ENCODE measurements around the gene DNAJB5.
"Not testable (repeated sequence)": the region's sequence is repeated elsewhere in the genome, so short reads cannot be mapped to it uniquely, and the experiment has no call there.

Gene DNAJB5

GRCh38 chr9:35001285-35001677 lies 11.7 kb downstream of the DNAJB5 start:
- DNase-seq: no peak

GRCh38 chr9:35001803-35002502 lies 12.4 kb downstream of the DNAJB5 start:
- no peak for DNase-seq

GRCh38 chr9:35002623-35003022 lies 13.1 kb downstream of the DNAJB5 start:
- DNase-seq: no peak

- DNase-seq: not testable (repeated sequence)
Measured at GRCh38 chr9:35004299-35004698, 14.8 kb downstream of the DNAJB5 start.

GRCh38 chr9:35010351-35010958 lies 20.9 kb downstream of the DNAJB5 start:
- no peak for DNase-seq

- DNase-seq: no peak
Measured at GRCh38 chr9:35014517-35014916, 25.0 kb downstream of the DNAJB5 start.

GRCh38 chr9:35023443-35023842 lies 33.9 kb downstream of the DNAJB5 start:
- not testable (repeated sequence) for DNase-seq

- no peak for DNase-seq
Measured at GRCh38 chr9:35026671-35027070, 37.1 kb downstream of the DNAJB5 start.

- no peak for DNase-seq
Measured at GRCh38 chr9:35027374-35027773, 37.8 kb downstream of the DNAJB5 start.

- no peak for DNase-seq
Measured at GRCh38 chr9:35027860-35028259, 38.3 kb downstream of the DNAJB5 start.

GRCh38 chr9:35028341-35028740 lies 38.8 kb downstream of the DNAJB5 start:
- DNase-seq: no peak

GRCh38 chr9:35029241-35029640 lies 39.7 kb downstream of the DNAJB5 start:
- DNase-seq: no peak

- DNase-seq: peak; percentile 18
Measured at GRCh38 chr9:35029852-35030251, 40.3 kb downstream of the DNAJB5 start.

GRCh38 chr9:35033101-35033500 lies 43.6 kb downstream of the DNAJB5 start:
- no peak for DNase-seq

GRCh38 chr9:35035851-35036701 lies 46.5 kb downstream of the DNAJB5 start:
- no peak for DNase-seq

- DNase-seq: no peak
Measured at GRCh38 chr9:35042081-35042604, 52.6 kb downstream of the DNAJB5 start.

GRCh38 chr9:35042891-35043545 lies 53.5 kb downstream of the DNAJB5 start:
- no peak for DNase-seq

- no peak for DNase-seq
Measured at GRCh38 chr9:35044071-35044470, 54.5 kb downstream of the DNAJB5 start.

Data from NCI-H2029 (cell line).